Eye (tissue), 1 donor: ENCODE data around the gene GPC5.
A peak's percentile ranks its signal among the peaks of the same experiment; 100 is the strongest.
"Not testable (repeated sequence)": the region's sequence is repeated elsewhere in the genome, so short reads cannot be mapped to it uniquely, and the experiment has no call there.

Experiments used
- DNase-seq: peaks from one replicate; pipeline ENCODE4 v3.0.0-alpha.2; 2015

The GPC5 gene

DNA sequence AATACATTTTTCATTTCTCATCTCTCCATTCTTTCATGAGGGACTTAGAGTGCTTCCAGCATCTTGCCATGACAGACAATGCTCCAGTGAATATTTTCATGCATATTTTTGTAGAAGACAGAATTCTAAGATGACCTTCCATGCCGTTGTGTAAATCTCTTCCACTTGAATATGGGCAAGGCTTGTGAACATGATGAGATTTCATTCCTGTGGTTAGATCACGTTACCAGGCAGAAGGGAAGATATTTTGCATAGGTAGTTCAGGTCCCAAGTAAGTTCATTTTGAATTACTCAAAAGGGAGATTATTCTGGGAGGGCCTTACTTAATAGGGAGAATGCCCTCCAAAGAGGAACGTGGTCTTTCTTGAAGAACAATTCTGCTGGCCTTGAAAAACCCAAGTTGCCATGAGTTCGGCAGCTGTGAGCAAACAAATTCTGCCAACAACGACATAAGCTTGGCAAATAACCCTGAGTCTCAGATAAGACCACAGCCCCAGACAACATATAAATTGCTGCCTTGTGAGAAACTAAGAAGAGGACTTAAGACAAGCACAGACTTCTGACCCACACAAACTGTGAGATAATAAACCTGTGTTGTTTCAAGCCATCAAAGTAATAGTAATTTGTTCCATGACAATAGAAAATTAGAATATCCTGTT is 1427.6 kb downstream of the GPC5 start:
- DNase-seq, result no peak

DNA sequence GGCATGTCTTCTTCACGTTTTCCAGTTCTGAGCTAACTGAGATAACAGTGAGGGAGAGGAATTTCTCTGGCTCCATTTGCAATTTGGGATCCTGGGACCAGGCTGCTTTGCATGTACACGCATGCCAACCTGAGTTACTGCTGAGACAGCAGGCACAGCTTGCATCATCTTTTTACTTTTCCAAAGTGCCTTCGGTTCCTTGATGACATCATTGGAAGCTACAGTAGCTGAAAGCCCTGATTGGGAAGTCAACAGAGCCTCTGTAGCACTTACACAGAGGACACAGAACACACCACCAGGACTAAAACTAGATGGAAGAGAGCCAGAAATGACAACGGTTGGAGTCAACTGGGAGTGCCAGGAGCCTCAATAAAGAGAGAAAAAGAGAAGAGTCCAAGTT is 1429.1 kb downstream of the GPC5 start:
- DNase-seq, result no peak

DNA sequence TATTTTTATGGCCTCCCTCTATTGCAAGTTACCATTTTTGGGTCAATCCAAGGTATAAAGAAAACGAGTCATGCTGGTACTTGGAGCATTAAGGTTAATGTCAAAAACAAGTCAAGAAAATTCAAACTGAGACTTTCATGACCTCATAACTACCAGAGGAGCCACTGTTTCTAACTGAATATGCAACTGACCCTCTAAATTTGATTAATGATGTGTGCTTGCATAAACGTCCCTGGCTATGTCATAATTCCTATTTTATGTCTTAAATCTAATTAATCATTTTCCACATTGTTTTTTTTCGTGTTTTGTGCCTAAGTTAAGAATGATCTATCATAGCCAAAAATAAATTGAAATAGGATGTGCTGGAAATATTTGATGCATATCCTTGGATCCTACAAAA is 1431.5 kb downstream of the GPC5 start:
- no peak for DNase-seq

DNA sequence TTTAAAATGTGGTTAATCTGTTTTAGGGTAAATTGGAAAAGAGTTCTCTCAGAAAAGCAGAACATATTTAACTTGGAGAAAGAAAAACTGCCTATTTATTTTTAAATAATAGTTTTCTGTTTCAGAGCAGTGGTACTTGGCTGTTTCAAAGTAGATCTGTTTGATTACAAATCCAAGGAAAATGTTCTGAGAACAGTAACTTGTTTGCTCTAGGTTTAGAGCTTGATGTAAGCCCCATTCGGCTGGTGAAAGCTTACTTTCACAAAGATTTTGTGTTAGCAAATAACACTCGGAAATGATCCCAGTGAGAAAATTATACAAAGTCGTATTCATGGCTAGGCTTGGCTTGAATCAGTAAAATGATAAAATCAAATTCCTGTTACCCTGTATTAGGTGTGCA is 1432.4 kb downstream of the GPC5 start:
- no peak for DNase-seq

DNA sequence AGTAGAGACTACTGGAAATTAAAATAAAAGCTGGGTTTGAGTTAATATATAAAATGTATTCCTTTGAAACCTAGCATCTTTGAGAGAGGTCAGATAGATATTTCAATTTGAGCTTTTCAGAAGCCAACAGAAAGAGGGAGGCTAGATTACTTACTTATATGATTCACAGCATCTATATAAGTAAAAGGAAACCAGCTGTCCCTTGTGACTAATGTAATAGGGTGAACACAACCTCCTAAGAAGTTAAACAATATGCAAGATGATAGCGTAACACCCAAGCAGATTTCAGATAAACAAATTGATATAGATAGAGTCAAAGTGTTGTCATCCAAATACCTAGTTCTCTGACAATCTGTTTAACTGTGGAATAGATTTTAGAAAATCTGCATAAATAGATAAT is 1434.7 kb downstream of the GPC5 start:
- no peak for DNase-seq

DNA sequence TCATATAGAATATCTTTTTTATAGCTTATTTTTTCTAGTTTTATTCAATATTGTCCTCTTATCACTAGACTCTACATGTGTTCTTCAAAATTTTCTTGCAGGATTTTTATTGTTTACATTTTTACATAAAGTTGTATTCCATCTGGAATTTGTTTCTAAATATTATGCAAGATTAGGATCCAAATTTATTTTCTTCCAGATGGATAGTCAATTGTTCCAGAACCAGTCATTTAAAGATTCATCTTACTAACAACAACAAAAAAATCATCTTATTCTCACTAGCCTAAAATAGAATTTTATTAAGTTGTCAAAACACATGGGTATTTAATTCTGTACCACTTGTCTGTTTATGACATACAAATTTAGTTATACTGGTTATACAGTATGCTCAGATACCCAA is 1437.8 kb downstream of the GPC5 start:
- no peak for DNase-seq

DNA sequence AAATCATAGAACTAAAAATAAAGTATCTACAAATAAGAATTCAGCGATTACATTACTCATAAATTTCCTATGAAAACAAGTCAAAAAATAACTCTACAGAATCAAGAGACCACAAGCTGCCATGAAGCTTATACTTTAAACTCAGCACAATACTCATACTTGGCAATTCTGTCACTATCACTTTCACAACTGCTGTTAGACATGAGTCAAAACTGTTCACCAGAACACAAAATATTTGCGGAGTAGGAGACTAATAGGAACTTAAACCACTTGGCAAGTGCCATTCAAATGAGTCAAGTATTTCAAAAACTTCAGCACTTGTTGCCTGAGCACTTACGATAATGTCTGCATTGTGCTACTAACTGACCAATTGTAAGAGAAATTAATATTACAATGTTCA is 1440.4 kb downstream of the GPC5 start:
- DNase-seq, result no peak

DNA sequence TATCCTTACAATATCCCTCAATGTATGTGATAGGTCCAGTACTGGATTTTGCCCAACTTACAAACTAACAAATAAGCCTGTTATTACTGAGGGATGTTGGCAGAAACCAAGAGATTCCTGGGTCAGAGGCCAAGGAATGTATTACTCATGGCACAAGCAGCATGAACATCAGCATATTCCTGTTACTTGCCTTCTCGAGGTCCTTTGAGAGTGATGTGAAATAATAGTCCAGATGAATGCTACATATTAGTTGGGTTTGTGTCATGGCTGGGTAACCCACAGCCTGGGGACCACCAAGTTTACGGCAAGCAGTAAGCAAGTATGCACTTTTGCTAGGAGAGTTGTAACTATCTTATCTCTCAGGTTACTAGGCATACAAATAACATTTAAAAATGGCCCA is 1443.7 kb downstream of the GPC5 start:
- no peak for DNase-seq

DNA sequence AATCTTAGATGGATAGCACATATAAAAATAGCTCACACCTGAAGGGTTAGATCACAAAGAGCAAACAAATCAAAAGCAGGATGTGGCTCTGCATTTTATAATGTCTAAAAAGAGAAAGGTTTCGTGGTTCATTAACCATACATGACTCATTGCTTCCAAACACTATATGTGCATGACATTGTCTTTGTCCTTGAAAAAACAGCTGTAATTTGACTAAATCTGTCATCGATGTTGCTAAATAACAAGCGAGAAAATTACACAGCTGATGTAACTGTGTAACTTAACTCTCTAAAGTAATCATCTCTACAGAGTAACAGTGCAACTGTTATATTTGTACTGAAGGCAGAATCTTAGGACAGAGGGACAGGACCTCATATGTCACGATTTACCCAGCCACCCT is 1445.1 kb downstream of the GPC5 start:
- peak; percentile 41 for DNase-seq

DNA sequence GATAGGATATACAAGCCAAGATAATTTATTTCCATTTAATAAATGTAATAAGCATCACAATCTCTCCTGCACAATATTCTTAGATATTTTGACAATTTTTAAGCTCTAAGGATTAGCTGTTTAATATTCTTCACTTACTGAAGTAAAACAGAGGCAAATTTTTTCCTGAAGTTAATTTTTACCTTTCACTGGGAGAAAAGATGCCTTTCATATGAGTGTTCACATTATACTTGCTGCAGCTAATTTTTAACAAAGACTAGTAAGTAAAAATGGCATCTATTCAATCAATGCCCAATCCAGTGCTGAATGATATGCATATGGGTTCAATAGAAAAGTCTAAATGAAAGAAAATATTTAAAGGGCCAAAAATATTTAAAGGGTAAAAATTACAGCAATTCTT is 1451.0 kb downstream of the GPC5 start:
- DNase-seq, result no peak

DNA sequence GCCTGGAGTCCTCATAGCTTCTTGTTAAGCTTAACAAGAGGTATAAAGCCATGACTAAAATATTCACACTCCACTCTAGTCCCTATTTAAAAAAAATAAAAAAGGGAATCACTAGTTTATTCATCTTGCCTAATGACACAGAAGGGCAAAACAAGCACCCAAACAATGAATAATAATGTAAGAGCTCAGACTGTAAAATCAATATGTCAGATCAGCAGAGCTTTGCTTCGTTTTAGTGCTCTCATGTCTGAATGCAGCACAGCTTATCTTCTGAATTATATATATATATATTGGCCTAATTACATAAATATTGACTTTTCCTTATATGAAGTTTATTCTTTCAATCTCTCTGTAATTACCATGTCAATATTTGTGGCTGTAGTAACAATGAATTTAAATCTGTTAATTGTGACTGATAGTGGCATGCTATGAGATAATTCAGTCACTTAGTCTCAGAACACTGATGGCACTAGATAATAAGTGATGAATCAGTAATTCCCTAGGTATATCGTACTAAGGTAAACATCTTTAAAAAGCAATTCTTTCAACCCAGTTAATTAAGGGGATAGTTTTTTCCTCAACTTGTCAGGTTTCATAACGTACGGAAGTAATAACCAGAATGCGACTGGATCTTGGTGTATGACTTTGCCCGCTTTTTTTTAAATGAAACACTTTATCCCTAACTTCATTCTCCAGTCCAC is 1466.3 kb downstream of the GPC5 start:
- DNase-seq, result peak; percentile 6

DNA sequence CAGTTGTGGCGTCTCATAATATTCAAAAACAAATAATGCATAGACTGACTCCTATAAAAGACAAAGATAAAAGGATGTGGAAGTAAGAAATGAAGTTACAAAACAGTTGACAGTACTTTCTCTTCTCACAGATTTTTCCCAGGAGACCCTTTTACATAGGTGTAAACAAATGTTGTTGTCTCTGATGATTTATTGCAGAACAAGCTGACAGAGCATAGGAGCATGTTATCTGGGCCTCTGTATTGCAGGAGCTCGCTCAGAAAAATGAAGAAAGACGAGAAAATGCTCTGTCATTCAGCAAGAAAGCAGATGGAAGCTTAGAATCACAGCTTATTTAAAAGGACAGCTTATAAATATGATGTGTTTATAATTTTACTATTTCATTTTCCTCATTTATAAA is 1474.6 kb downstream of the GPC5 start:
- DNase-seq, result no peak

DNA sequence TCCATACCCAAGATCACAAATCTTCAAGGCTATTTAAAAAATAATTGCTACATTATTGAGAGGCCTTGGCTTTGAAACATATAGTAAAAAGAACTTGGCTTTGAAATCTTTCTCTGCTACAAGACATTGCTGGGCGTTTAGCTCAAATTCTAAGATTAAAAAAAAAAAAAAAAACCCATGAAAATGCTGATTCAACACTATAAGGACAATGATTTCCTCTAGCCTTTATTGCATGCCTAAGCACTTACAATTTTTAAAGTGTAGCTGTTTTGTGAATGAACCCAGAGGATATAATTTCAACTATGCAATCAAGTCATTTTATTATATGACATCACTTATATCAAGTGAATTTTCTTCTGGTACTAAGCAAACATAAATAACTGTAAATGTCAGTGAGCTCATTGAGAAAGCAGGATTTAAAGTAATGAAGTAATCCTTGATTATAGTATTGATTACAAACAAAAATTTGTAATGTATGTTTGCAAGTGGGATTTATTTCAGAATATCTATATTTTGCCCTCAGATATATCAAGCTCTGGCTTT is 1488.2 kb downstream of the GPC5 start:
- DNase-seq, result no peak

DNA sequence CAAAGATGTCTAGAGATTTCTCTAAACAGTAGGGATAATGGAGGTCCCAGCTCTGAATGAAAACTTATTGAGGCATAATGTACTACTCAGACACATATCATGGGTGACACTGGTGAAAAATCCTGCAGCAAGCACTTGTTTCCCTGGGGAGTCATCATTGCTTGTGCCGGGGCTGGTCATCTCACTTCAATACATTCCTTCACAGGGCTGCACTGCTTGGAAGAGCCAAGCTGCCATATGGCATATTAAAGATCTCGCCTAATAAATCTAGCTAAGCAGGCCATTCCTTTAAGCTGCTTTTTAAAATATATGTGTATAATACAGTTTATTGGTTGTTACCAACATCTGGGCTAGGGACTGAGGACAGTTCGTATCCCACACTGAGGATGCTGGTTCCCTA is 1496.0 kb downstream of the GPC5 start:
- DNase-seq, result peak; percentile 14

DNA sequence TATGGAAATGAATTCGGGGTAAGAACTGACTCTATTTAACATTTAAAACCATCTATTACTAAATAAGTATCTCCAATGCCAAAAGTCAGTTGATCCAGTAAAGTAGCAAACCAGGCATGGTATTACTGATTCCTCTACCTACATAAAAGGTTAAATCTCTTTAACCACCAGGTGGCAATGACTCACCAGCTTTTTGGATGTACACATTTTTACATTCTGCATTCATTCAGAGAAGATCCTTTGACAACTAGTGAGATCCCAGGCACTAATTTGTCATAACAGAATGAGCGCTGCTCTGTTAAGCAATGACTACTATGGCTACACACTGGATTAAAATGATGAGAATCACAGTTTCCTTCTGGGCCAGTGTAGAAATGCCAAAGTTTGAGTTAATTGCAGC is 1498.4 kb downstream of the GPC5 start:
- DNase-seq, result peak; percentile 67

DNA sequence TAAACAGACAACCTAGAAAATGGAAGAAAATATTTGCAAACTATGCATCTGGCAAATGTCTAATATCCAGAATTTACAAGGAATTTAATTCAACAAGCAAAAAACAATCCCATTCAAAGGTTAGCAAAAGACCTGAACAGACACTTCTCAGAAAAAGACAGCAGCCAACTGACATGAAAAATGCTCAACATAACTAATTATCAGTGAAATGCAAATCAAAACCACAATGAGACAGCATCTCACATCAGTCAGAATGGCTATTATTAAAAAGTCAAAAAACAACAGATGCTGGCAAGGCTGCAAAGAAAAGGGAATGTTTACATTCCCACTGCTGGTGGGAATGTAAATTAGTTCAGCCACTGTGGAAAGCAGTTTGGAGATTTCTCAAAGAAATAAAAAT is 1500.5 kb downstream of the GPC5 start:
- not testable (repeated sequence) for DNase-seq

DNA sequence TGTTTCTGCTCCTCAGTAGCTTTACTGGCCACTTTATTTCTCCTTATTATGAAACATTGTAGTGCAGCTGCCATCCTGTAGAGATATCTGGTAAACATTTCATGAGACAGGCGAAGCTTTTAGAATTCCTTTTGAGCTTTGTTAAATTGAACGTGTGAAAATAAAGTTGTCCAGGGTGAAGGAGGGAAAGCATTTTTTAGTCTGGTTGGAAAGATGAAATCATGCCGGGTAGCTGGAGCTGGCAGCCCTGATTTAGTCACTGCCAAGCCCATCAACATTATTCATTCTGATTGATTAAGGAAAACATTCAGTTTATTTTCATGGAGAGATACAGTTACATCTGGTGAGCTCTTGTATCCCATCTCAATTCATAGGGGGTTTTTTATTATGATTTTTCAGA is 1502.0 kb downstream of the GPC5 start:
- no peak for DNase-seq

DNA sequence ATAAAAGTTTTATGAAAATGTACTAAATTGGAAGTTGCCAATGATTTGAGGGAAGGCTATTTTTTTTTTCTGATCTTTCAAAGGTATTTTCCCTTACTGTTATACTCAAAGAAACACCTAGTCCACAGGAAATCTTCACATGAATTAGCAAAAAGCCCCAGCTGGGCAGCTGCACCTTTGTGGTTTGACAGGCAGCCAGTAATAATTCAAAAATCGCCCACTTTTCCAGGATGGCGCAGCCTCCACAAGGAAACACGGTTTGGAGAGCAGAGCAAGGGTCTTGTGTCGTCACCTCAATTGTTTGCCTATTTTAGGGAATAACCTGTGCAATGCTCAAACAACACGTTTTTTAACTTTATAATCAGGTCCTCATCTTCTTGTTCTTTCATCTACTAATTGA is 1503.3 kb downstream of the GPC5 start:
- DNase-seq, result no peak

DNA sequence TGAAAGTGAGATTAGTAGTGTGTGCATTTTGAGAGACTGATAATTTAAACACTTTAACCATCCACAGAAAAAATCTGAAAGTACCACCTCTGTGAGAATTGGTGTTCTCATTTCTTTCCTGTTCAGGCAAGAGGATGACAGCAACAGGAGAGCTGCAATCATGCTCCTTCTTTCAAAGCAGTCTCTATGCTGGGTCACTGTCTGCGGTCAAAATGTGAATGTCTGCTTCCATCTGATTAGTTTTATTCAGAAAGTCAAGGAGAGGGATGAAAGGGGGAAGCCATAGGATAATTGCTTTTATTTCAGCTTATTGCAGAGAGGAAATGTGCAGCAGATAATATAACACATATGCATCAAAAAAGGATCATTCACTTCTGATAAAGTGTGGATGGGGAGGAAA is 1514.2 kb downstream of the GPC5 start:
- DNase-seq, result no peak

DNA sequence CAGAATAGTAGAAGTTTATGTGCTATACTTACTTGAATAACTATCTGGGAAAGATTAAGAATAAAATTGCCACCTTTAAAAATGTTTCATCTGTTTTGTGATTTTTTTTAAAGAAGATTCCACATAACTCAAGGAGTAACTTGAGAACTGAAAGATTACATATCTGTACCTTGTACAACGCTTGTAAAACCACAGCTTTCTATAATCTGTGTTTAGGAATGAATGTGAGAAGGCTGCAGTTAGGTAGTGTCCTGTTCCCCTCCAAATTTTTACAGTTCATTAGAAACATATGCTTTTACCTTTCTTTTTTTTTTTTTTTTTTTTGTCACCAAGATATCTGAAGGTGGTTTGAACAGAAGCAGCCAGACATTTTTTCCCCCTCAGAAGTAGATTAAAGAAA is 1515.4 kb downstream of the GPC5 start:
- no peak for DNase-seq
